ENCODE results near the gene PBX4. TPM values are rescaled to one million over a fixed set of nuclear protein-coding genes. Genes with fewer than 3 reads are reported as not detected.

The PBX4 gene
- total and polyA plus RNA-seq, 11 donors = 0.43 to 0.69 (median 0.53) TPM; not detected in 8

- no peak for TF ChIP-seq CTCF (IDR thresholded peaks at IDR 0.05)
- TF ChIP-seq POLR2A (IDR thresholded peaks at IDR 0.05) = no peak
- peaks cover 3 to 83% (median 75%) of the 10 kb centered on the region in 9 donors for H3K36me3 ChIP-seq
- ATAC-seq (no peak), DNase-seq (peak in 1 of 5 donors; percentile 26)
- H3K27me3 ChIP-seq = no peaks in the 10 kb centered on the region
- peaks cover 0 to 24% (median 7%) of the 10 kb centered on the region in 12 donors for H3K4me1 ChIP-seq
- WGBS, 4 donors = 90 to 95% (median 93%) methylated on average over 21 to 29 of the region's 29 CpGs
- H3K9me3 ChIP-seq = no peaks in the 10 kb centered on the region
- no peak overlapping the region for H3K27ac ChIP-seq
- intact Hi-C loops (cut with DNase I) = no loop called here
- H3K4me3 ChIP-seq = no peak overlapping the region
These were observed 28.7 kb upstream of the PBX4 start for GRCh38 chr19:19647037-19647835.

DNA sequence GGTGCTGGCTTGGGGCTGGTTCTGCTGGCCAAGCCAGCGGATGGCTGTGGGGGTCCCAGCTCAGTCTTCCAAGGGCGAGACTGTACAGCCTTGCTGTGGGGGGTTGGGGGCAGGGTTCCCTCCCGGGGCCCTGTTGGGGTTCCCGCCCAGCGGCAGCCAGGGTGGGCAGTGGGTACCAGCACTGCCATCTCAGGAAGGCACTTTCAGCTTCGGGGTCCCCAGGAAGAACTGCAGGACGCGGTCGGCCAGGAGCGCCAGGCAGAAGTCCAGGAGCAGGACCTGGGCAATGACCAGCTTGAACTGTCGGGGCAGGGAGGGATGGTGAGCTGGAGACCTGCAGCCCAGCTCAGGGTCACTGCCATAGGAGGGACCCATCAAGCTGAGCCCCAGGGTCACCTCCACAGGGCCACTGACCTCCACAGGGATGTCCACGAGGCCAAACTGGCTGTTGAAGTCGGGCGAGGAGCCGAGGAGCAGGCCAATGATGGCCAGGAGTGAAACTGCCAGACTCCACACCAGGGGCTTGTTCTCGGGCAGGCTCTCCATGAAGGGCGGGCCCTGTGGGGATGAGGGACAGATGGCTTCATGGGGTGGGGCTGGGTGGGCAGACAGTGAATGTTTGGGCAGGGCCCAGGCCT is 26.9 kb upstream of the PBX4 start:
- 92 to 98% (median 94%) methylated on average over 12 to 17 of the region's 17 CpGs for WGBS, 4 donors
- H3K9me3 ChIP-seq = no peaks in the 10 kb centered on the region
- DNase-seq (peak in 1 of 5 donors; percentile 23), ATAC-seq (no peak)
- H3K36me3 ChIP-seq = peaks cover 3 to 79% (median 57%) of the 10 kb centered on the region in 9 donors
- TF ChIP-seq POLR2A (IDR thresholded peaks at IDR 0.05) (no peak), CTCF (IDR thresholded peaks at IDR 0.05) (no peak)
- peaks cover 0 to 15% (median 7%) of the 10 kb centered on the region in 12 donors for H3K4me1 ChIP-seq
- no peak overlapping the region for H3K4me3 ChIP-seq
- H3K27me3 ChIP-seq = no peaks in the 10 kb centered on the region
- intact Hi-C loops (cut with DNase I) = no loop called here
- no peak overlapping the region for H3K27ac ChIP-seq

DNA sequence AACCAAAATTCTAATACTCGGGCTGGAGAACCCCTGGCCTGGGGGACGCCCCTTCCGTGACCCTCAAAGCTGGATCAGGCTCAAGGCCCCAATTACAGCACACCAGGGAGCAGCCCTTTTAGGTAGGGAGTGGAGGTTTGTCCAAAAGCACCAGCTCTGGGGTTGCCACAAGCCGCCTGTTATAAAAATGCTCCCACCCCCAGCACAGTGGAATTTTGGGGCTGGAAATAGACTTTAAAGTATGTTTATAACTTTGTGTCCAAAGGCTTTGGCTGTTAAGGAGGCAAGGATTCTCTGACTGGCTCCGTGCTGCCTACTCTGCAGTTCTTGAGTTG is 25.5 kb upstream of the PBX4 start:
- peaks cover 0 to 15% (median 7%) of the 10 kb centered on the region in 12 donors for H3K4me1 ChIP-seq
- 22 to 29% (median 28%) methylated on average over 5 of the region's 5 CpGs for WGBS, 4 donors
- H3K27me3 ChIP-seq = no peaks in the 10 kb centered on the region
- H3K36me3 ChIP-seq = peaks cover 3 to 73% (median 43%) of the 10 kb centered on the region in 9 donors
- TF ChIP-seq CTCF (IDR thresholded peaks at IDR 0.05) = peak in 5 of 12 donors; percentile 8 to 43 (median 18)
- no peak for TF ChIP-seq POLR2A (IDR thresholded peaks at IDR 0.05)
- intact Hi-C loops (cut with DNase I) = loop anchor here in 5 of 10 donors (1.0 to 5.0 kb wide), 3 partner anchors 92 to 112 kb away; no protein-coding TSS in a partner anchor
- H3K9me3 ChIP-seq = no peaks in the 10 kb centered on the region
- peak overlapping the region in 11 of 12 donors; percentile 45 to 96 (median 78) for H3K4me3 ChIP-seq
- H3K27ac ChIP-seq = peak overlapping the region in 2 of 12 donors; percentile 66 to 96
- ATAC-seq (no peak), DNase-seq (no peak)

Data from heart left ventricle (tissue), 16 donors.